GM21360 (cell line): Measurements from ENCODE around the gene HSPA9.

Experiments used
- ATAC-seq: cut with Tn5 transposase; IDR thresholded peaks from one replicate; pipeline ENCODE4 v1.9.1; 2021; ENCODE audit warnings: mild to moderate bottlenecking, moderate library complexity; ENCODE audit not compliant: unreplicated experiment

Gene HSPA9

DNA sequence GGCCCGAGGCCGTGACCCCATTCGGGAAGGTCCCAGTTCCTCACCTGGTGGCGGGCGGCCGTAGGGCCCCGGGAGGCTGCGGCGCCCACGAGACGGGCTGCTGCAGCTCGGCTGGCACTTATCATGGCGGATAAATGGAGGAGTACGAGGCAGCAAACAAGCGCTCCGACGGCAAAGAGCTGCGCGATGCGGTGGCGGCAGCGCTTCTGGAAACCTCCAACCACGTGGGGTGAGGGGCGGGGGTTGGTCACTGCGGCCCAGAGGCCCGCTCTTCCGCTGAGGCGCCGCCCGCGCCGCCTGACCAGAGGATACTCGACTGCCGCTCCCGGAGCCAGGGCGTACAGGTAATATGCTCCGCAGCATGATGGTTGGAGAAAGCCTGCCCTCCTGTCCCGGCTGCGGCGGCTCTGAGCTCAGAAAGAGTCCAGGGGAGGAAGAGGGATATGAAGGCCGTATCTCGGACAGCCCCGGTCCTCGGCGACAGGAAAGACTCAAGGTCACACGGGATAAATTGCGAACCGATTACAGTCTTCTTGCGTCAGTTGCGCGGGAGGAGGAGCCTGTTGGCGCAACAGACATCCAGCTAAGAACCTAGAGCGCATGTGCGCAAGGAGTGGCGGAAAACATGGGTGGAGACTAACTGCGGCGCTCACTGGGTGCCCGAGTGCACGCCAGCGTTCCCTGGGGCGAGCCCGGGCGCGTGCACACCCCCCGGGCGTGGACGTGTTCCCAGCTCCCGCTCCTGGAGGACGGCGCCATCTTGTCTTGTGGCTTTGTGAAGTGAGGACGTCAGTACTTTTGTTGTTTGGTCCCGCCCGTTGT is at the start of gene HSPA9:
Gene HSPA9, minus strand, starts transcription at position 208 of the 822 bp plus-strand sequence. Its CDS starts 83 bp downstream, at position 125.
- peak; percentile 84 for ATAC-seq

DNA sequence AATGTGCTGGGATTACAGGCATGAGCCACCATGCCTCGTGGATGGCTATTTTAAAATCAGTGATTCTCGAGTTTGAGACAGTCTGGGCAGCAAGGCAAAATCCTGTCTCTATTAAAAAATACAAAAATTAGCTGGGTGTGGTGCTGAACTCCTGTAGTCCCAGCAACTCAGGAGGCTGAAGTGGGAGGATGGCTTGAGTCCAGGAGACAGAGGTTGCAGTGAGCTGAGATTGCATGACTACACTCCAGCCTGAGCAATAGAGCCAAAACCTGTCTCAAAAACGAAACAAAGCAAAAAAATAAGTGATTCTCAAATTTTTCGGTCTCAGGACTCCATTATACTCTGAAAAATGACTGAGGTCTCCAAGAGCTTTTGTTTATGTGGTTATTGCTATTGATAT is 47.9 kb upstream of the HSPA9 start:
- ATAC-seq: no peak

DNA sequence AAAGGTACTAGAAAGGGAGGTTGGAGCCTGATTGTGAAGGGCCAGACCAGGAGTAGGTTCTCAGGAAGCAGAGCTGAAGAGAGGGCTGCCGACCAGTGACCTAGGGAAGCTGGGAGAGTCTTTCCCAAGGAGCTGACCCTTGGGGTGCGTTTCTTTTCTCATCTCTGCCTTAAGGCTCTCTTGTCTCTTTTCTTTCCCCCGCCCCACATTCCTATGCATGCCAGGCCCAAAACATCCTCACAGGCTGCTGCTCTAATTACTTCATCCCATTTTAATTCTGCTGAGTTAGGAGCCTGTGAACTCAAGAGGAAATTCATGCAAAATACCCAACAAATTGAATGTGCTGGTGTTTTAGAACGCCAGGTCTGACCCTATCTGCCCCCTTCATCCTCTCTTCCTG is 46.9 kb upstream of the HSPA9 start:
- ATAC-seq: no peak

DNA sequence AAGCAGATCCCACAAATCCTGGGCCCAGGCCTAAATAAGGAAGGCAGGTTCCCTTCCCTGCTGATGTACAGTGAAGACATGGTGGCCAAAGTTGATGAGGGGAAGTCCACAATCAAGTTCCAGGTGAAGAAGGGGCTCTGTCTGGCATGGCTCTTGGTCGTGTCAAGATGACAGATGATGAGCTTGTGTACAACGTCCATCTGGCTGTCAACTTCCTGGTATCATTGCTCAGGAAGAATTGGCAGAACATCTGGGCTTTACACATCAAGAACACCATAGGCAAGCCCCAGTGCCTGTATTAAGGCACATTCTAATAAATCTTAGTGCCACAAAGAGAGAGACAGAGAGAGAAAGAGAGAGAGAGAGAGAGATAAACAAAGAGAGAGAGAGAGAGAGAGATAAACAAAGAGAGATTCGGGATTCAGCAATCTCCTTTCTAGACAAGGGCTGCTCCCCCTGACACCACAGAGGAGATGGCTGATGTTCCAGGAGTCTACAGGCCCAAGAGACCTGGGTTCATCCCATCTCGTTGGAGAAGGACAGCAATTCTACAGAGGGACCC is 45.5 kb upstream of the HSPA9 start:
- no peak for ATAC-seq

DNA sequence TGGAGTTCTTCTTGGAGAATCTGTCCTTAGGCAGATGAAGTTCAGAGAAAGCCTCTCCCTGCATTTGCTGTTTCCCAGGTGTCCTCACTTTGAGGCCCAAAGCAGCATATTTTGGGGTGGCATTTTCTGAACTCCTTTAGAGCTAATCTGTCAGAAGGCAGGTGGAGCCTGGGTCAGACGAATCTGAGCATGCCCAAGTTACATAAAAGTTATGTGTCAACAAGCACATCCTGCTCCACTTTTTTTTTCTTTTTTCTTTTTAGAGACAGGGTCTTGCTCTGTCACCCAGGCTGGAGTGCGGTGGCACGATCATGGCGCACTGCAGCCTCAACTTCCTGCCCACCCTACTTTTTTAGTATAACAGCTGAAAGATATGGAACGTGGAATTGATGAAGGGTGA is 41.3 kb upstream of the HSPA9 start:
- ATAC-seq: no peak

DNA sequence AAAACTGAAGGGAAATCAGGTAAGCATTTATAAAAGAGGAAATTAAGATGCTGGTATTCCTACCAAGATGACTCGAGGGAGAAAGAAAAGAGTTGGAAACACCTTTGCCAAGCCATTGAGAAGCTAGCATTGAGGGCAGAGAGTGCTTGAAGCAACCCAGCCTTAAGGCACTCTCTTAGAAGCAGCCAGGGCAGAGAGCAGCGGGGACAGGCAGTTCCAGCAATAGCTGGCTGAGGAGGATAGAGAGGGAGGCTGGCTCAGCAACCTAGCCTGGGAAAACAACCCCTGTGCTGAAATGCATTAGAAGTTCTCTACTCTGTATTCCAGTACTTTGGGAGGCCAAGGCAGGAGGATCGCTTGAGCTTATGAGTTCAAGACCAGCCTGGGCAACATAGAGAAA is 40.3 kb upstream of the HSPA9 start:
- no peak for ATAC-seq

DNA sequence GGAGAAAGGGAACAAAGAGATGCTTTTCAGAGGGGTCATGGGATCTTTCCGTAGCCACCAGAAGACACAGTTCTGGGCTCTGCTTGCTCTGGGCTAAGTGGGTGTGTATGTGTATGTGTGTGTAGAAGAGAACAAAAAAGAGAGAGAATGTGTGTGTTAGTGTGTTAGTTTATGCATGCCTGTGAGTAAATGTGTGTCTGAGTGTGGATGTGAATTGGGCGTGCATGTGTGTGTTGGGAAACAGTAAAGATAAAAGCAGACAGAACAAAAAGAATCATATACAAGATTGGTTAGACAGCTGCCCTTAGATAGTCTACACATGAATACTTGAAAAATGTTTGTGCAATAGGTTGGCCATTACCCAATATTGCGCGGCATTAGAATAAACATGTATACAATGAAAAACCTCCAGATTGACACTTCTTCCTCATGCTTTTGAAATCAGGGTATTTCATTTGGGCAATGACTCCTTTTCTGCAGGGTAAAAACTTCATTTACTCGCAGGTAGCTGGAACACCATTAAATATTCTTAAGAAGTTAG is 36.5 kb upstream of the HSPA9 start:
- ATAC-seq: no peak

DNA sequence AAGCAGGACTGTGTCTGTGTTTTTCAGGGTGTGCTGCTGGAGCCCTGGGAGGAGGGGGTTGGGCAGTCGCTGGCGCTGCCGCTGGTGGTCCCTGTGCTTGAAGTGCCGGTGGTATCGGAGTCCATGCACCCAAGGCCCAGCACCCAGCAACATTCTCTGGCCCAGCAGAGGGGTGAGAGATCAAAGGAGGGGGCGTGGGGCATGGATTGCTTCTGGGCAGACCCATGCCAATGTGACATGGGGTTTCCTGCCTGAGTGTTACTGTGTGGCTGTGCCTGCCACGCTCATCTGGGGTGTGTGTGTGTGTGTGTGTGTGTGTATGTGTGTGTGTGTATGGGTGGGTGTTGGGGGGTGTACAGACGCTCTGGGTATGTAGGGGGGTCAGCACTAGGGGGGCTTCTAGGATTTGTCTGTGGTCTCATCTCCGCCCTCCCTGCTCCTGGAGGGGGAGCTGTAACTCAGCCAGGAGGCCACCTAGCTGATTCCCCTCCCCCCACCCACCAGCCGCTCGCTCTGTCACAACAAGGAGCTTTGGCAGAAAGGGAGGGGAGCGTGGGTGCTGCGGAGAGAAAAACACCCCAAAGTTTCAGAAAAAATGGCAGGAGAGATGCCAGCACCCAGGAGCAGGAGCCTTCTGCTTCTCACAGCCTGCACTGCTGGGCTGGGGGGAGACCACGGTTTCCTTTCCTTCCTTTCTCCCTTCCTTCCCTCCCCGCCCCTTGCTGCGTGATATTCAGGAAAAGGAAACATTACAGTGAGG is 35.9 kb upstream of the HSPA9 start:
- ATAC-seq: no peak

DNA sequence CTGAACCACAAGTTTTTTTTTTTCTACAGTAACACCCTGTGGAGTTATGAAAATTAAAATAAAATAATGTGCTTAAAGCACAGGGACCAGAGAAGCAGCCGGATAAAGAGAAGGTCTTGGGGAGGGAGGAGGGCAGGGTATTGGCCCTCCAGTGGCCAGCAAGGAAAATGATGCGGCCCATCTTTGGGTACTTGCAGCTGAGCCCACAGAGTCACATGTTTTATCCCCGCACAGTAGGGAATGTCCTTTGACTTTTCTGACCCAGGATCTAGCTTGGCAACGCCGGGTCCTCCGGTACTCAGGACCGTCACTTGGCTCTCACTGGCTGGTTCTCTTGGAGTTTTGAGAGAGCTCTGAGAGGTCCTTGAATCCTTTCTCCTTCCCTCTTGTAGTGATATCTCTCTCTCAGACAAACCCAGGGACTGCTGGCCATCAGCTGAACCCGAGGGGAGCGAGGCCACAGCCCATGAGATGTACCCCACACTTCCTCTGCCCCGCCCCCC is 35.3 kb upstream of the HSPA9 start:
- no peak for ATAC-seq

DNA sequence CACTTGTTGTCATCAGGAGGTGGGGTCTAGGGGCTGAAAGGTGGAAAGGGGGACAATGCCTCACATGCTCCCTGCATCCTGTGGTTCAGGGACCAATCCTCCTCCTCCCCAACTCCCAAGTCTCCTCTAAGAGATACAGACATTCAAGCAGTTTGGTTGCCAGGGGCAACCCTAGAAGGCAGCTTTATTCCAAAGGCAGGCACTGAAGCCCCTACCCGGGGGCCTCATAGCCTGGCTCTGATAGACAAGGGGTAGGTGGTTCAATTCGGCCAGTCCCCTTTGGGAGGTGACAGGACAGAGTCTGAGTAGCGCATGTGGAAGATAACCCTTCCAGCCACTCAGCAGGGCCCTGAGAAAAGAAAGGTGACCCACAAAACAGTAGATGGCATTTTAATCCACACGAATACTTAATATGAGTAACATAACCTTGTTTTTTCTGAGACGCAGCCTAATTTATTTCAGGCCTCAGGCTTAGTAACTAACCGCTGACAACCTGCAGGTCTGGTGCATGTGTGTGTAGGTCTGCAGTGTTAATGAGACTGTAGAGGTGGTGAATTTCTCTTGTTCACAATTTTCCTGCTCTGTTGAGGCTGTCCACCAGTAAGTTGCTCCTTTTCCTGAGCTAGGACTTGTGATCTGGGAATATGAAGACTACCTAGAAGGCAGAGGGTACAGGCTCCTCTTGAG is 31.3 kb upstream of the HSPA9 start:
- no peak for ATAC-seq

DNA sequence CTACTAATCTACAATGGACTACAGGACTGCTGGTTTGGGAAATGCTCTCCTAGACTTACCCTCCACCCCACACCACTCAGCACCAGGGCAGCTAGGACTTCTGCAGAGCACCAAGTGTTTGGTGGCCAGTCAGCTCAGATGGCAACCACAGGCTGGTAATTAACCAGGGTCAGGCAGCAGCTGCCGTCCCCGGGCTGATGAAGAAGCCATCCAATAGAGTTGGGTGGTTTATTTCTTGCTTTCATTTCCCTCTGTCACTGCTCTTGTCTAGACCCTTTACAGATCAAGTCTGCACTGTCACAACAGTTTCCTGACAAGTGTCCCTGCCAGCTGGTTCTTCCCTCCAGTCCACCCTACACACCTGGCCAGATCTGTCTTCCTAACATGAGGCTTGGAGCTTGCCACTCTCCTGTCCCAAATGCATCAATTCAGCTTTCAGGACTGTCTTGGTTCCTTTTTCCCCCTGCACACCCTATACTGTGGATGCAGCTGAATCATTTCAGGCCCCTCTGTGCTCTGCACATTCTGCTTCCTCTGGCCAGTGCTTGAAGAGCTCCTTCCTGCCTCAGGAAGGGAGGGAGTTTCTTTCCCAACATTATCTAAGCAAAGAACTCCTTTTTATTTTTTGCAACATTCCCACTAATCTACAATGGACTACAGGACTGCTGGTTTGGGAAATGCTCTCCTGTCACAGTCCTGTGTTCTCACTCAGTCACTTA is 30.2 kb upstream of the HSPA9 start:
- no peak for ATAC-seq

DNA sequence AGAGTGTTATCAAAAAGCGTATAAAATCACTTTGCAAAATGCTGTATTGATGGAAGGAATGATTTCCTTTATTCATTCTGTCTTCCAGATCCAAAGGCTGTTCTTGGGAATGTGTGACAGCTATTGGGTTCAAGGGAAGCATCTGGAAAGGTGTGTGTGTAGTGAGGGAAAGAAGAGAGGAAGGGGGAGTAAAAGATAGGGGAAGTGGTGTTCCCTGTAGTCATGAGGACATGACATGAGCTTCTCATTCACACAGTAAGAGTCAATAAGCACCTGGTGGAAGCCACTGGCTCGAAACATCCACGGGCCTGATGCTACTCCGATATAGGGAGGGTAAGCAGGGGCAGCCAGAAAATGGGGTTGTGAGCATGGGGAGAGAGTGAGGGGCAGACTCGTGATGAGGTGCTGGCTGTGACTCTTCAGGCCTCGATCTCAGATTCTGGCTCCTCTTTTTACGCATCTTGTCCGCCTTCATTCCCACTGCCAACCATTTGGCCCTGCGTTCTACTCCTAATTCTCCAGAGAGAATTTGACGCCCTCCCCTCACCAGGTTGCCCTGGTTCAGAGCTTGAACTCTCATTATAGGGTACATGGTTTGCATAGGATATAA is 29.1 kb upstream of the HSPA9 start:
- no peak for ATAC-seq

DNA sequence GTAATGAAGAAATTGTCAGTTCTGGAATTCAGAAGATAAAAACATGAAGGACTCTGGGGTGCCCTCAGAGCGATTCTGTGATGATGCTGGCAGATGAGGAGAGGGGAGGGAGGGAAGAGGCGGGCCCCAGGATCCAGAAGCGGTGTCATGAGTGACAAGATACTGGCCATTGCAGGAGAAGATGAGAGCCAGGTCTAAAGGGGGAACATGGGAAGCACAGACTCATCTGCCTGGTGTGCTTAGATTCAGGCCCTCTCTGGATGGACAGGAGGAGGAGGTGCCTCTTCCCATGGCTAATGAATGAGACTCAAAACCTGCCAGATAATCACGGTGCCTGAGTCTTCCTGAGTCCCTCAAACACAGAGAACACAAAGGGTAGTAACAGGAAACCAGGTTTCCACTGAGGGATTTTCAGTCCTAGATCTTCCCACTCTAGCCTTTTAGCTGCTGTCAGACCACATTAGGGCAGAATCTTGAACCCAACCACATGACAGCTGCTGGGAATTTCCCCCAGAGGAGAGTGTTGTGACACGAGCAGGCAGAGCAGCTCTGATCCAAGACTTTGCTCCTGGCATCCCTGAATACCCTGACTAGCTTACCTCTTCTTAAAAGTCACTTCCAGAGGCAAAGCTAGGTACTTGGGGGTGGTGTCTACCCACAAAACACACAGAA is 28.2 kb upstream of the HSPA9 start:
- ATAC-seq: no peak

DNA sequence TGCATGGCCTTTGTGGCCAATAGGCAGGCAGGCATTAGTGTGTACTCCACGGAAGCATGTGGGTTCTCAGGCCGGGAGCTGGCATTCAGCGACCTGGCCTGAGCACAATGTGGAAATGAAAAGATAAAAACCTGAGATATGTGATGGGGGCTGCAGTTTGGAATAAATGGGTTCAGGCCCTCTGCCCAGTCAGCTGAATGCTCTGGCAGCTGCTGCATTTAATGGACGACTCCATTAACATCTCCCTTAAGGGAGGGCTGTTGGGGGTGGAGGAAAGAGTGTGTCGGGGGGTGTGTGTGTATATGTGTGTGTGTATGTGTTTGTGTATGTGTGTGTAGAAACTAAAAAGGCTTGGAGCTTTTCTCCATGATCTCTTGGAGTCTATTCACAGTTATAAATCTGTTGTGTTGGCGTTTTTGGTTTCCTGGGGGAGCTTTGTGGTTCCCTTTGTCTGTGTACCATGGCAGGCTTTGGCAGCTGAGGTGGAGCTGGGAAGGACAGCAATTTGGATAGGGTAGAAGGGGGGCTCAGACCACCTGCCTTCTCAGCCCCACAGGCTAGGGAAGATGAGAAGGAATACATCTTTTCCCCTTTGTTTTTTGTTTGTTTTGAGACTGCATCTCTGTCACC is 27.3 kb upstream of the HSPA9 start:
- ATAC-seq: no peak

DNA sequence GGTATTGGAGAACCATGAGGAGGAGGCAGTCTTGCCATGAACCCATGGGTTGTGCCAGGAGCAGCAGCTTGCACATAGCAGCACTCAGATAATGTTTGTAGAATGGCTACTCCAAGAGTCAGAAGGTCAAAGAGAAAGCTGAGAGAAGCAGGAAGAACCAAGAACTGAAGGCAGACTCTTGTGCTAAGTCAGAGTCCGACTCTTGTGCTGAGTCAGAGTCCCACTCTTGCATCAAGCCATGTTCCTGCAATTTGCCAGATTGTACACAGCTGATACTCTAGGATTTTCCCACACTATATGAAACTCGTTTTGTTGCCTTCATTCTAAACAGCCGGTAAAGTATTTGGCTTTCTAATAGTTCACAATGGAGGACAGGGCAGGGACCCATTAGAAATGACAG is 26.2 kb upstream of the HSPA9 start:
- ATAC-seq: no peak

DNA sequence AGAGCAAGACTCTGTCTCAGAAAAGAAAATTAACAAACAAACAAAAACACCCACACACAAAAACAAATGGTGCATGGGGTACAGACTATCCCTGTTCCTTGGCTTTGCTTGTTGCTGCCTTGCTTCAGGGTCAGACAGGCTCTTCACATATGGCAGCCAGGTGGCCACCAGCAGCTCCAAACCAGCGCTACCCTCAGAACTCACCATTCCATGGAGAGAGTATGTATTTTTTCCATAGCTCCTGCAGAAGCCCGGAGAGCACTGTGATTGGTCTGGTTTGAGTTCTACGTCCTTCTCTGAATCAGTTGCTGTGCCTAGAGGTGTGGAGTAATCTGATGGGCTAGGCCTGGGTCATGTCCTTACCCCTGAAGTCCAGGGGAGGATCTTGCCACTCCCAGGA is 25.2 kb upstream of the HSPA9 start:
- ATAC-seq: no peak

DNA sequence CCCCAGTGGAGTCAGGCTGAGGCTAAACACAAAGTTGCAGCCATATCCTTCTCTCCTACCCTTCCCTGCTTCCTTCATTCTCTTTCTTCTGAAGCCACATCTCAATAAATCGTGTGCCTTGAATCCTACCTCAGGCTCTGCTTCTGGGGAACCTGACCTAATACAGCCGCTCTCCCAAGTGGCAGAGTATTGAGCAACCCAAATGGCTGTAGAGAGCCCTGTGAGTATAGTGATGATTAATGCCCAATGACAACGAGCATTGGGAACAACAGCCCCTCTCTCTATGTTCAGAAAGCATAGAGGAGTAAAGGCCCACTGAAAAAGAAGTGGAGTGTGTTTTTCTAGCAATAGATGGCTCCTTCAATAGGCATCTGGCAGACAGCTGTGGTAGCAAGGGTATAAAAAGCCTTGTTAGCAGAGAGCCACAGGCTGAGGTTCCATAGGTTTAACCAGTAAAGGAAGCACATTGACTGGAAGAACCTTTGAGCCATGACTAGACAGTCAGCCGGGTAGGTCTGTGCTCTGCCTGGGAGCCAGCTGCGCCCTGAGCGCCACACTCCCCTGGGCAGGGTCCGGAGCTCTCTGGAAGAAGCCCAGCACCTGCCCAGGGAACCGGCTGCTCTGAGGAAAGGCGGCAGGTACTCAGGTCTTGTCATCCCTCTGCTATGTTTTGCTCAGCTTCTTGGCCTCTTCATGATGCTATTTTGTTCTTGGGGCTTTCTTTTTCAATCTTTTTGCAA is 22.6 kb upstream of the HSPA9 start:
- ATAC-seq: no peak
